ENCODE results near the gene SNCG. TPM values are rescaled to one million over a fixed set of nuclear protein-coding genes. Genes with fewer than 3 reads are reported as not detected.
A peak's percentile ranks its signal among the peaks of the same experiment; 100 is the strongest.

The SNCG gene
- total RNA-seq, 1 experiment from 2014 or later = 38.1 TPM

DNA sequence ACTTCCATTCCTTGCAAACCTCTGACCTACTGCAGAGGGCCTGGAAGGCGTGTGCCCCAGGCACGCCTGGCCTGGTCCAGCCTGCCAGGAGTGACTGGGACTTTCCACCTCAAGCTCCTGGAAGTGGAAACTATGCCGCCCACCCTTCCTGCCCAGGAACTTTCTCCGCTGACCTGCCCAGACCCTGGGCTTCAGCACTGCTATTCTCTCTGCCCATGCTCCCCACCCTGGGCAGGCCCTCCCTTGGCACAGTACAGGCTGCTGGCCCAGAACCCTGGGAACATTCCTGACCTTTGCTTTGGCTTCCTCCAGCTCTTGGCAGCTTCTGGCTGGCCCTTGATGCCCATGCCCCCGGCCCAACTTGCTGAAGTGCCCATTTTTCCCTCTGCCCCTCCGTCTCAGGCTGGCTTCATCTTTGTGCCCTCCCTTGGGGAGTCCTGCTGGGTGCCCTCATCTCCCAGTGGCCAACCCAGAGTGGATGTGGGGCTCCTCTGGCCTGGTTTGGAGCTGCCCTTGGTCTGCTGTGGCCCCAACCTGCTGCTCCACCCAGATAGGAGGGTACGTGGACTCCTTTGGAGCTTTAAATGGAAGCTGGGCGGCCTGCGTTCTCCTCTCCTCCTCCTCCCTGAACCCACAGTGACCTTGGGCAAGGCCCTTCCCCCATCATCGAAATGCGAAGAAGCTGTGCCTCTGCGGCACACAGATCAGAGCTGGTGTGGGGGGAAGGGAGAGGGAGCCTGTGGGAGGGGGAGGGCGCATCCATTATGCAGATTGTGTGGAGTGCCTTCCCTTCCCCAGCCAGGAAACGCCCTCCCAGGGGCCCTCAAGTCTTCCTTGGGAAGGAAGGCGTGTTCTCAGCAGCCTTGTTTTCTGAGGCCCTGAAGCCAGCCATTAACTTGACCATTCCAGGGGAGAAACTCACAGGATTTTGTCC is 4.4 kb upstream of the SNCG start:
- no peaks in the 10 kb centered on the region for H3K27me3 ChIP-seq
- no peak for DNase-seq
- no peaks in the 10 kb centered on the region for H3K36me3 ChIP-seq
- H3K4me3 ChIP-seq = no peak overlapping the region
- peaks cover 12% of the 10 kb centered on the region; the same call in 1 of the 2 replicates for H3K4me1 ChIP-seq
- no peak overlapping the region for H3K27ac ChIP-seq
- H3K9me3 ChIP-seq (replicated peaks) = no peaks in the 10 kb centered on the region

DNA sequence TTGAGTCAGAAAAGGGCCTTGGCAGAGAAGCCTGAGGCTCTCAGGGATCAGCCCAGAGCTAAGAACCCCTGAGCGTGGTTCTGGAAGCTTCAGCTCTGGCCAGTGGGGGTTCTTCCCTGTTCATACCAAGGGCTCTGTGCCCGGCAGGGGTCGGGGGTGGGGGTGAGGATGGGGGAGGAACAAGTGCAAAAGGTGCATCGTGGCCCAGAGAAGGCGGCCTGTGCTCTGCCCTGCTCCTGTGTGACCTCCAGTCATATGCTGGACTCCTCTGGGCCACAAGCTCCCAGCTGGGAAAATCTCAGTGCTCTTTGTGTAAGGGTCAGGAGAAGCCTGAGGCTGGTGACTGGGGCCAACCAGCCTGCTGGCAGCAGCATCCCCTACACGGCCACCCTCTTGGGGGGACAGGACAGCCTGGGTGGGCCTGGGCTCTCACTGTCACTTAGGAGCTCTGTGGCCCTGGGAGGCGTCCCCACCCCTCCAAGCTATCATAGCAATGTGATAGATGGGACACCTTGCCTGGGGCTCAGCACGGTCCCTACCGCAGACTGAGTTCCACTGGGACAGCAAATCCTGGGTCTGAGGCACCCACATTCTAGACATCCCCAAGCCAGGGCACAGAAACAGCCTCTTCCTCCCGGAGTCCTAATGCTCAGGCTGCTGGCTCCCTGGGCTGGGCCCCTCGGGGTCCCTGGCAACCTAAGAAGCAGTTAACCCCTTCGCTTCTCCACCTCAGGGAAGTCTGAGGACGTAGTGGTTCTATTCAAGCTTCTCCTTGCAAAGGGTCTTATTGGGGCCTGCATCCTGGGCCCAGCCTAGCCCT is 3.5 kb upstream of the SNCG start:
- no peaks in the 10 kb centered on the region for H3K27me3 ChIP-seq
- H3K9me3 ChIP-seq (replicated peaks) = no peaks in the 10 kb centered on the region
- no peaks in the 10 kb centered on the region for H3K36me3 ChIP-seq
- no peak overlapping the region for H3K4me3 ChIP-seq
- H3K27ac ChIP-seq = no peak overlapping the region
- peaks cover 21% of the 10 kb centered on the region for H3K4me1 ChIP-seq
- no peak for DNase-seq

DNA sequence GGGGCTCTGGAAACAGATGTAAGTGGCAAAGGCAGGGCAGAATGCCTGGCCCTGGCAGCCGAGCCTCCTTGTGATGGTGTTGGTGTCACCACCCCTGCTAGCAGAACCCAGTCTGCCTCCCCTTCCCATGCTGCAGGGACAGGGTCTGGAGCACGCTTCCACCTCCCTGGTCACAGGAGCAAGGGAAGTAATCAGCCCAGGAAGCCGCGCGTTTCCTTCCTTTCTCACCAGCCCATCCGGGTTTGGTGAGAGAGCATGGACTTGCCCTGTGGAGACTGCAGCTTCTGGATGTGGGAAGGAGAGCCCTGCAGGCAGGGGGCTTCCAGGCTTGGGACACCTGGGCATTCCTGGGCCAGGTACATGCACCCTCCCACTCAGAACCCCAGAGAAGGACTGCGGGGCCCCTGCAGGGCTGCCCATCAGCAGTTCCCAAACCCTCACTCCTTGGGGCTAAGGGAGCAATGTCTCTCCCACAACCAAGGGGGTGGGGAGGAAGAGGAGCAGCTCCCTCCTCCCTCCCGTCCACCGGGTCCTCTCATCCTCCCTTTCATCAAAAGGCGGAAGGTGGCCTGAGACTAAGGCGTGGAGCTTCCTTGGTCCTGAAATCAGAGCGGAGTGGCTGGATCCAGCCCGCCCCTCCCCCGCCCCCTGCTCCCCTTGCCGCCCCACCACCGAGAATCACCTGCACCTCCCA is 2.8 kb upstream of the SNCG start:
- Histone ChIP-seq H3K4me1 (peaks cover 28% of the 10 kb centered on the region), H3K36me3 (no peaks in the 10 kb centered on the region), H3K4me3 (no peak overlapping the region), H3K27me3 (no peaks in the 10 kb centered on the region), H3K27ac (no peak overlapping the region), H3K9me3 (replicated peaks) (no peaks in the 10 kb centered on the region)
- no peak for DNase-seq

- DNase-seq = no peak
- H3K27ac ChIP-seq = no peak overlapping the region
- H3K4me1 ChIP-seq = peaks cover 34% of the 10 kb centered on the region
- H3K36me3 ChIP-seq = no peaks in the 10 kb centered on the region
- H3K27me3 ChIP-seq = no peaks in the 10 kb centered on the region
- no peaks in the 10 kb centered on the region for H3K9me3 ChIP-seq (replicated peaks)
- no peak overlapping the region for H3K4me3 ChIP-seq
Observed at GRCh38 chr10:86956195-86956847, 2.1 kb upstream of the SNCG start.

DNA sequence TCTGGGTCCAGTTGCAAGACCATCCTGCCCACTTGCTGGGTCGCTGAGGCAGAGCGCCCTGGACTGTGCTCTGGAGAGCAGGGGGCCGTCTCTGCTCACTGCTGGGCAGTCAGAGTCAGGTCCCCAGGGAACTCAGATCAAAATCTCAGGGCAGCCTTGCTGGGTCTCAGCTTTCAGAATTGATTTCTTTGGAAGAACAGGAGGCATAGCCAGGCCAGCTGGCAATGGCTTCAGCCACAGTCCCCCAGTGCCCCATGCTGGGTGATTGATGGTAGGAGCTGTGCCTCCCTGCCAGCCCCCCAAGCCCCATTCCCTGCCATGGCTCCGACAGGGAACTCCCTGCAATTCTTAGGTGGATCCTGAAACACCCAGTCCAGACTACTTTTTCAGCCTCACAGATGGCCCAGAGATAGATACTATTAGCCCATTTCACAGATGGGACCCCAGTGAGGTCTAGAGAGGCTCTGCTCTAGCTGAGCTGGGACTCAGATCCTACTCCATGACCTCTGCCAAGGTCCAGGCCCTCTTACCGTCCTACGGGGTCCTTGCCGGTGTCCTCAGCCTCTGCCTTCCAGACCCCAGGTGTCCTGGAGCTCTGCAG is 1.5 kb upstream of the SNCG start:
- peak in 1 of 2 experiments; percentile 26 for DNase-seq
- Histone ChIP-seq H3K9me3 (replicated peaks) (no peaks in the 10 kb centered on the region), H3K27me3 (no peaks in the 10 kb centered on the region), H3K4me3 (no peak overlapping the region), H3K27ac (no peak overlapping the region), H3K36me3 (no peaks in the 10 kb centered on the region), H3K4me1 (peaks cover 40% of the 10 kb centered on the region)

DNA sequence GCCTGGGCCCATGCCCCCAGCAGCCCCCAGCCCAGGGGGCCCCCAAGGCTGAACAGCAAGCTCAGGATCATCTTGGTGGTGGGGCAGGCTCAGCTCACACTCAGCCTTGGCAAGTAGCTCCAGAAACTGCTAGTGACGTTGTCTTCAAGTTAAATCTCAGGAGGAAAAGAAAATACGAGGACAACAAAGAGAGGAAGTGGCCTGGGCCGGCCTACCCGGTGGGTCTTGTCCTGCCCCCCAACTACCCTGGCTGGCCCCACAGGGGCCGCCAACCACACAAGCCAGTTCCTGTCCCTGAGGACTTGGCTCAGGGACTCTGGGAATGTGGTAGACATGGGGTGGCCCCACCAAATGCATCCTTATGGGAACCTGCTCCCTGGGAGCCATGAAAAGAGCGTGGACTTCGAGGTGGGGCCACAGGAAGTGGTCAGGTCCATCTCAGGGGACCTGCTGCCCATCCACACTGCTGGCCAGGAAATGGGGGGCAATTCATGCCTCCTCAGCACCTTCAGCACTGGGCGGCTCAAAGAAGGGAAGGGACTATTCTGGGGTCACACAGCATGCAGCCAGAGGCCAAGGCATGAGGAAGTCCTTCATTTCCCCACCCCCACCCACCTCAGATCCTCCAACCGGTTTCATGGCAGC is 806 bp upstream of the SNCG start, which contains the start of gene MMRN2:
Gene MMRN2, minus strand, starts transcription at position 145 of the 645 bp plus-strand sequence. Its CDS starts 74 bp downstream, at position 71.
- DNase-seq = no peak
- Histone ChIP-seq H3K27me3 (no peaks in the 10 kb centered on the region), H3K4me3 (peak within 1 kb of the TSS; percentile 57), H3K4me1 (peaks cover 45% of the 10 kb centered on the region), H3K27ac (peak within 1 kb of the TSS; percentile 60; the same call in 1 of the 2 replicates), H3K36me3 (no peaks in the 10 kb centered on the region), H3K9me3 (replicated peaks) (no peaks in the 10 kb centered on the region)

DNA sequence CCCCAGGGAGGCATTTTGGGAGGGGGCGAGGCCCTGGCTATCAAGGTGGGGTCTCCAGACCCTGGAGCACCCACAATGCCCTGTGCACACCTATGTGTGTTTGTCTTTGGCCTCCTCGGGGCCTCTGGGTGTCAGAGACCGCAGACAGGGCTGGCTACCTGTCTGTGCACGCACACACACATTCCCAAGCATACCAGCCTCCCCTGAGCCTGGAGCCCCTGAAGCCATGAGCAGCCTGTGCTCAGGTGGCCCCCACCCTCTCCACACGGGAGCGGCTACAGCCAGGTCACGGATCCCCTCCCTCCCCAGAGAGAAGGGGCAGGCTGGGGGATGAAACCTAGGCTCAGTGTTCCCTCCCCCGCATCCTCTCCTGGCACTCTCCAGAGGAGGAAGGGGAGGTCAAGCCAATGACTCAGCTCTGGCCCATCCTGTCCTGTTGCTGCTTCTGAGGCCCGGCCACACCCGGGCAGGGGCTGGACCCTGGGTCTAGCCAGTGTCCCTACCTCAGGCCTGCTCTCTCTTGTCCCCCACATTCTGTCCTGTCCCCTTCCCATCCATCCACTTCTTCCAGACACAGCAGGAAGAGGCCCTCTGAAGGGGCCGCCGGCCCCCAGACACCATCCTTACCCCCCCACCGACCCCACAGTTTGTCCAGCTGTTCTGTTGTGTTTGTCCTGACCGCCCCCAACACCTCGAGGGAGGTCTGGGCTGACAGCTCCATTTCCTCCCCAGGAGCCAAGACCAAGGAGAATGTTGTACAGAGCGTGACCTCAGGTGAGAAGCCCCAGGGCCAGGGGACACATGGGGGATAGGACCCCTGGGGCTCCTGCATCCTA is 720 bp downstream of the SNCG start:
- peak overlapping the region; percentile 60 for H3K27ac ChIP-seq

GRCh38 chr10:86959737-86960002 is 1.3 kb downstream of the SNCG start:
- Histone ChIP-seq H3K4me3 (peak overlapping the region; percentile 57), H3K27ac (peak overlapping the region; percentile 60), H3K4me1 (peaks cover 45% of the 10 kb centered on the region), H3K9me3 (replicated peaks) (no peaks in the 10 kb centered on the region), H3K36me3 (no peaks in the 10 kb centered on the region), H3K27me3 (no peaks in the 10 kb centered on the region)
- no peak for DNase-seq

More for the DNA sequence above, 720 bp downstream of the SNCG start:
- Histone ChIP-seq H3K9me3 (replicated peaks) (no peaks in the 10 kb centered on the region), H3K4me1 (peaks cover 45% of the 10 kb centered on the region), H3K36me3 (no peaks in the 10 kb centered on the region), H3K4me3 (peak overlapping the region; percentile 57), H3K27me3 (no peaks in the 10 kb centered on the region)
- peak; percentile 72 to 76 for DNase-seq

- DNase-seq = peak; percentile 38 to 74
- no peak overlapping the region for H3K4me3 ChIP-seq
- peak overlapping the region; percentile 60 for H3K27ac ChIP-seq
- H3K36me3 ChIP-seq = no peaks in the 10 kb centered on the region
- H3K27me3 ChIP-seq = no peaks in the 10 kb centered on the region
- H3K4me1 ChIP-seq = peaks cover 45% of the 10 kb centered on the region
- H3K9me3 ChIP-seq (replicated peaks) = no peaks in the 10 kb centered on the region
Observed at GRCh38 chr10:86960003-86960862, 1.8 kb downstream of the SNCG start.

DNA sequence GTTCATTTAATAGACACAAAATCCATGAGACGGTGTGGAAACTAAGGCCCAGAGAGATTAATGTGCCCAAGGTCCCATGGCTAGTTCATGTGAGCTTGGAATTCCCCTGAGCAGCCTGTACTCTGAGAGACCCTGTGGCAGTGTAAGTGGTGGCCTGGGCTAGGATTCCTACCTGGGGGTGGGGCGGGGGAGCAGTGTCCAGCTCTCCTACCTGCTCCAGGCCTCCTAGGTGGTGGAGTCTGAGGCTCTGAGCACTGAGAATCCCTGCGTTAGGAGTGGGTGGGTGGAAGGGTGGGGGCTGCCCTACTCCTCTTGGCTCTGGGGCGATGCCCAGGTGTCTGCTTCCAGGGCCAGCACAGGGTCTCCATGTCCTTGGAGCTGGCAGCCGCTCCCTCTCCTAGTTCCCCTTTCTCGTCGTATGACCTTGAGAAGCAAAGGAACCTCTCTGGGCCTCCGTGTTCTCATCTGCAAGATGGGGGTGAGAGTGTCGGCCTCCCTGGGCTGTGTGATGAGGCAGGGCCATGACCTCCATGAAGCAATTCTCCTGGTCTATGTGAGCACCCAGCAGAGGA is 2.5 kb downstream of the SNCG start:
- no peak for DNase-seq
- Histone ChIP-seq H3K4me1 (peaks cover 45% of the 10 kb centered on the region), H3K27me3 (no peaks in the 10 kb centered on the region), H3K27ac (no peak overlapping the region), H3K9me3 (replicated peaks) (no peaks in the 10 kb centered on the region), H3K36me3 (no peaks in the 10 kb centered on the region), H3K4me3 (no peak overlapping the region)

- Histone ChIP-seq H3K27me3 (no peaks in the 10 kb centered on the region), H3K4me3 (no peak overlapping the region), H3K27ac (peak overlapping the region; percentile 57), H3K9me3 (replicated peaks) (no peaks in the 10 kb centered on the region), H3K36me3 (no peaks in the 10 kb centered on the region), H3K4me1 (peaks cover 47% of the 10 kb centered on the region)
- DNase-seq = peak; percentile 68 to 77
Observed at GRCh38 chr10:86961481-86962091, 3.2 kb downstream of the SNCG start.

Data from SJCRH30 (cell line).